Ureter (tissue), 1 donor: ENCODE measurements around the gene FBXL19. TPM values are rescaled to one million over a fixed set of nuclear protein-coding genes. Genes with fewer than 3 reads are reported as not detected.

Source experiments
- DNase-seq: peaks from one replicate; pipeline ENCODE4 v3.0.0-alpha.2; 2020; ENCODE audit warnings: low spot score
- total RNA-seq: library from RNA; stranded (reverse); gene quantifications from one replicate; pipeline ENCODE4 v1.2.4, GENCODE V29; 2023
- donor health status: DM: yes; HTN: yes; CAD: no.

Gene FBXL19
- total RNA-seq, 1 donor from 2014 or later, result 25.7 TPM

- DNase-seq, result no peak
Measured at GRCh38 chr16:30947541-30947858, 24.1 kb downstream of the FBXL19 start.

GRCh38 chr16:30947859-30948666 is 24.7 kb downstream of the FBXL19 start:
- peak; percentile 94 for DNase-seq

- peak; percentile 84 for DNase-seq
Measured at GRCh38 chr16:30948667-30949649, 25.6 kb downstream of the FBXL19 start, which contains the start of gene ORAI3. TSS of gene ORAI3 (plus strand) at chr16:30949068. CDS start at chr16:30949290, 222 bp downstream.

- peak; percentile 92 for DNase-seq
Measured at GRCh38 chr16:30949650-30950515, 26.5 kb downstream of the FBXL19 start.

- no peak for DNase-seq
Measured at GRCh38 chr16:30950516-30951065, 27.2 kb downstream of the FBXL19 start.

GRCh38 chr16:30951193-30951592 is 27.8 kb downstream of the FBXL19 start:
- no peak for DNase-seq

GRCh38 chr16:30951750-30952149 is 28.4 kb downstream of the FBXL19 start:
- DNase-seq, result peak; percentile 83

- no peak for DNase-seq
Measured at GRCh38 chr16:30953111-30953510, 29.7 kb downstream of the FBXL19 start.

- DNase-seq, result no peak
Measured at GRCh38 chr16:30953511-30954124, 30.2 kb downstream of the FBXL19 start.

- no peak for DNase-seq
Measured at GRCh38 chr16:30954993-30955392, 31.6 kb downstream of the FBXL19 start.

GRCh38 chr16:30956601-30957455 is 33.5 kb downstream of the FBXL19 start:
- peak; percentile 89 for DNase-seq

- peak; percentile 98 for DNase-seq
Measured at GRCh38 chr16:30957456-30958174, 34.2 kb downstream of the FBXL19 start, which contains the start of gene SETD1A. TSS of gene SETD1A (plus strand) at chr16:30957754. CDS start at chr16:30958732, 978 bp downstream.

GRCh38 chr16:30958175-30959079 is 35.1 kb downstream of the FBXL19 start:
- DNase-seq, result peak; percentile 59

GRCh38 chr16:30961384-30961783 is 38.0 kb downstream of the FBXL19 start:
- DNase-seq, result no peak

- no peak for DNase-seq
Measured at GRCh38 chr16:30963925-30964511, 40.6 kb downstream of the FBXL19 start.

- no peak for DNase-seq
Measured at GRCh38 chr16:30964574-30965226, 41.3 kb downstream of the FBXL19 start.

- DNase-seq, result no peak
Measured at GRCh38 chr16:30965436-30965835, 42.1 kb downstream of the FBXL19 start.
